ENCODE data around the gene SLC66A1. TPM values are rescaled to one million over a fixed set of nuclear protein-coding genes. Genes with fewer than 3 reads are reported as not detected.

The SLC66A1 gene
- total RNA-seq, 1 experiment from 2014 or later = 14.1 TPM

DNA sequence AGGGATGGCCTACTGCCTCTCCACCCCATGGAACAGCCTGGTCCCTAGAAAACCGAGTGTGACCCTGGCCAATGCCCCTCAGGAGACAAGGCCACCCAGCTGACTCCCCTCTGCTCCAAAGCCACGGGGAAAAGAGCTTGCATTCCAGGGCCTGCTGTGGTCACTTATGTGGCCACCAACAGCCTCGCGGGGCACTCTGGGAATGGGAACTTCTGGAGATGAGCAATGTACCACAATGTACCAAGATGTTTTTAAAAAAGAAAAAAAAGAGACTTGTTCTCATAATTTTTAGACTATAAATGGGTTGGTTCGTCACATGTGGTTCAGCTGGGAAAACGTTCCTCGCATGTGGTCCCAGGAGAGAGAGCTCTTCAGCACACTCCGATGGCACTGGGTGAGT, 62.8 kb downstream of the SLC66A1 start (continued):
- TF ChIP-seq, protein P1, sequence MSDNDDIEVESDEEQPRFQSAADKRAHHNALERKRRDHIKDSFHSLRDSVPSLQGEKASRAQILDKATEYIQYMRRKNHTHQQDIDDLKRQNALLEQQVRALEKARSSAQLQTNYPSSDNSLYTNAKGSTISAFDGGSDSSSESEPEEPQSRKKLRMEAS (CRISPR knock-in tag; IDR thresholded peaks at IDR 0.05) = no peak
- TF ChIP-seq ELF4 (CRISPR knock-in tag; IDR thresholded peaks at IDR 0.05; ENCODE audit: low read depth) = no peak
- TF ChIP-seq, protein P2, sequence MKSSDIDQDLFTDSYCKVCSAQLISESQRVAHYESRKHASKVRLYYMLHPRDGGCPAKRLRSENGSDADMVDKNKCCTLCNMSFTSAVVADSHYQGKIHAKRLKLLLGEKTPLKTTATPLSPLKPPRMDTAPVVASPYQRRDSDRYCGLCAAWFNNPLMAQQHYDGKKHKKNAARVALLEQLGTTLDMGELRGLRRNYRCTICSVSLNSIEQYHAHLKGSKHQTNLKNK (CRISPR knock-in tag; IDR thresholded peaks at IDR 0.05) = no peak
- TF ChIP-seq, protein P3, sequence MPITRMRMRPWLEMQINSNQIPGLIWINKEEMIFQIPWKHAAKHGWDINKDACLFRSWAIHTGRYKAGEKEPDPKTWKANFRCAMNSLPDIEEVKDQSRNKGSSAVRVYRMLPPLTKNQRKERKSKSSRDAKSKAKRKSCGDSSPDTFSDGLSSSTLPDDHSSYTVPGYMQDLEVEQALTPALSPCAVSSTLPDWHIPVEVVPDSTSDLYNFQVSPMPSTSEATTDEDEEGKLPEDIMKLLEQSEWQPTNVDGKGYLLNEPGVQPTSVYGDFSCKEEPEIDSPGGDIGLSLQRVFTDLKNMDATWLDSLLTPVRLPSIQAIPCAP (CRISPR knock-in tag; IDR thresholded peaks at IDR 0.05) = no peak
- TF ChIP-seq ZNF317 (CRISPR knock-in tag; IDR thresholded peaks at IDR 0.05; ENCODE audit: borderline replicate concordance, low read depth) = no peak
- TF ChIP-seq, protein P4, sequence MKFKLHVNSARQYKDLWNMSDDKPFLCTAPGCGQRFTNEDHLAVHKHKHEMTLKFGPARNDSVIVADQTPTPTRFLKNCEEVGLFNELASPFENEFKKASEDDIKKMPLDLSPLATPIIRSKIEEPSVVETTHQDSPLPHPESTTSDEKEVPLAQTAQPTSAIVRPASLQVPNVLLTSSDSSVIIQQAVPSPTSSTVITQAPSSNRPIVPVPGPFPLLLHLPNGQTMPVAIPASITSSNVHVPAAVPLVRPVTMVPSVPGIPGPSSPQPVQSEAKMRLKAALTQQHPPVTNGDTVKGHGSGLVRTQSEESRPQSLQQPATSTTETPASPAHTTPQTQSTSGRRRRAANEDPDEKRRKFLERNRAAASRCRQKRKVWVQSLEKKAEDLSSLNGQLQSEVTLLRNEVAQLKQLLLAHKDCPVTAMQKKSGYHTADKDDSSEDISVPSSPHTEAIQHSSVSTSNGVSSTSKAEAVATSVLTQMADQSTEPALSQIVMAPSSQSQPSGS (CRISPR knock-in tag; IDR thresholded peaks at IDR 0.05; ENCODE audit: borderline replicate concordance, low read depth) = no peak
- TF ChIP-seq RORB (CRISPR knock-in tag; IDR thresholded peaks at IDR 0.05) = no peak

DNA sequence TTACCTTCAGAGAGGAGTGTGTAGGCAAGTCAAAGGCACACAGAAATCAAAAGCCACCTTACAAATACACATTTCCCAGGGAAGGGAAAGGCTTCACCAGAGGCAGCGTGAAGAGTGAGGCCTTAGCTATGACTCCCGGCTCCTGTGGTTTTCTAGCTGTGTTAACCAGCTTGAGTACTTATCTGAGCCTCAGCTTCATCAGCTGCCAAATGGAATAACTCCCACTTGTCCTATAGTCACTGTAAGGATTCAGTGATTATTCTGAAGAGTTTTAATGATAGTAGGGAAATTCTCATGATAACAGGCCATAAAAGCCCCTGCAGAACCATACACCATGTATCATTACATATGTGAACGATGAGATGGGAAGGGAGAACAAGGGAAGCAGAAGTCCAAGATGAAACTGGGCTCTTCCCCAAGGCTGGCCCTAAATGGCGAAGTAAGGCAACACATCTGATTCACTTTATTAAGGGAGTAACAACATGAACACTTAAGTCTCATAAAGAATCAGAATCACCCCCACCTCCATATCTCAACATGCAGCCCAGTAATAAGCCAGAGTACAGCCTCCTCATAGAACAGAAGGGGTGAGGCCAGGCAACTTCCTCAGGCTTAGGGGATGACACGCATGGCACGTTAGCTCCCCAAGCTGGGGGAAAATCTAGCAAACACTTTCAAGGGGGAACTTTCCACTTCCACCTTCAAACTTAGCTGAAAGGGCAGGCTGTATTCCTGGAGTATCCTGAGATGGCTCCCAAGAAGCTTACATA, 63.7 kb downstream of the SLC66A1 start:
- TF ChIP-seq NFYB (CRISPR knock-in tag; conservative IDR thresholded peaks at IDR 0.05; ENCODE audit: low read depth) (no peak), ZNF423 (CRISPR knock-in tag; IDR thresholded peaks at IDR 0.05) (no peak), FOXJ3 (CRISPR knock-in tag; IDR thresholded peaks at IDR 0.05; ENCODE audit: borderline replicate concordance) (no peak), TP53 (CRISPR knock-in tag; IDR thresholded peaks at IDR 0.05) (no peak), ETV6 (CRISPR knock-in tag; IDR thresholded peaks at IDR 0.05) (no peak), NFATC4 (CRISPR knock-in tag; IDR thresholded peaks at IDR 0.05) (no peak), RELA (CRISPR knock-in tag; IDR thresholded peaks at IDR 0.05; ENCODE audit: borderline replicate concordance) (no peak)
- TF ChIP-seq, protein P5, sequence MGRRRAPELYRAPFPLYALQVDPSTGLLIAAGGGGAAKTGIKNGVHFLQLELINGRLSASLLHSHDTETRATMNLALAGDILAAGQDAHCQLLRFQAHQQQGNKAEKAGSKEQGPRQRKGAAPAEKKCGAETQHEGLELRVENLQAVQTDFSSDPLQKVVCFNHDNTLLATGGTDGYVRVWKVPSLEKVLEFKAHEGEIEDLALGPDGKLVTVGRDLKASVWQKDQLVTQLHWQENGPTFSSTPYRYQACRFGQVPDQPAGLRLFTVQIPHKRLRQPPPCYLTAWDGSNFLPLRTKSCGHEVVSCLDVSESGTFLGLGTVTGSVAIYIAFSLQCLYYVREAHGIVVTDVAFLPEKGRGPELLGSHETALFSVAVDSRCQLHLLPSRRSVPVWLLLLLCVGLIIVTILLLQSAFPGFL (CRISPR knock-in tag; IDR thresholded peaks at IDR 0.05; ENCODE audit: borderline replicate concordance) = no peak
- TF ChIP-seq, protein P6, sequence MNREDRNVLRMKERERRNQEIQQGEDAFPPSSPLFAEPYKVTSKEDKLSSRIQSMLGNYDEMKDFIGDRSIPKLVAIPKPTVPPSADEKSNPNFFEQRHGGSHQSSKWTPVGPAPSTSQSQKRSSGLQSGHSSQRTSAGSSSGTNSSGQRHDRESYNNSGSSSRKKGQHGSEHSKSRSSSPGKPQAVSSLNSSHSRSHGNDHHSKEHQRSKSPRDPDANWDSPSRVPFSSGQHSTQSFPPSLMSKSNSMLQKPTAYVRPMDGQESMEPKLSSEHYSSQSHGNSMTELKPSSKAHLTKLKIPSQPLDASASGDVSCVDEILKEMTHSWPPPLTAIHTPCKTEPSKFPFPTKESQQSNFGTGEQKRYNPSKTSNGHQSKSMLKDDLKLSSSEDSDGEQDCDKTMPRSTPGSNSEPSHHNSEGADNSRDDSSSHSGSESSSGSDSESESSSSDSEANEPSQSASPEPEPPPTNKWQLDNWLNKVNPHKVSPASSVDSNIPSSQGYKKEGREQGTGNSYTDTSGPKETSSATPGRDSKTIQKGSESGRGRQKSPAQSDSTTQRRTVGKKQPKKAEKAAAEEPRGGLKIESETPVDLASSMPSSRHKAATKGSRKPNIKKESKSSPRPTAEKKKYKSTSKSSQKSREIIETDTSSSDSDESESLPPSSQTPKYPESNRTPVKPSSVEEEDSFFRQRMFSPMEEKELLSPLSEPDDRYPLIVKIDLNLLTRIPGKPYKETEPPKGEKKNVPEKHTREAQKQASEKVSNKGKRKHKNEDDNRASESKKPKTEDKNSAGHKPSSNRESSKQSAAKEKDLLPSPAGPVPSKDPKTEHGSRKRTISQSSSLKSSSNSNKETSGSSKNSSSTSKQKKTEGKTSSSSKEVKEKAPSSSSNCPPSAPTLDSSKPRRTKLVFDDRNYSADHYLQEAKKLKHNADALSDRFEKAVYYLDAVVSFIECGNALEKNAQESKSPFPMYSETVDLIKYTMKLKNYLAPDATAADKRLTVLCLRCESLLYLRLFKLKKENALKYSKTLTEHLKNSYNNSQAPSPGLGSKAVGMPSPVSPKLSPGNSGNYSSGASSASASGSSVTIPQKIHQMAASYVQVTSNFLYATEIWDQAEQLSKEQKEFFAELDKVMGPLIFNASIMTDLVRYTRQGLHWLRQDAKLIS (CRISPR knock-in tag; IDR thresholded peaks at IDR 0.05; ENCODE audit: borderline replicate concordance) = no peak
- ATAC-seq (no peak), DNase-seq (ENCODE audit: low spot score) (no peak)
- ChIA-PET POLR2A (interaction anchor here (0.6 kb wide), 1 partner anchor 253 kb away, joined by 11 read pairs; no protein-coding TSS in a partner anchor), CTCF (interaction anchor here (0.5 to 2.6 kb wide), 15 partner anchors 10 to 278 kb away, joined by 3 to 21 read pairs (median 8); no protein-coding TSS in a partner anchor)
- H3K4me1 Mint-ChIP-seq = no peaks in the 10 kb centered on the region
- H3K9me3 Mint-ChIP-seq = no peaks in the 10 kb centered on the region
- H3K36me3 Mint-ChIP-seq = peaks cover 29% of the 10 kb centered on the region
- no peak overlapping the region for H3K27ac Mint-ChIP-seq
- no peak overlapping the region for H3K4me3 Mint-ChIP-seq
- H3K27me3 Mint-ChIP-seq (ENCODE audit: low read depth) = no peaks in the 10 kb centered on the region

All from WTC11 (cell line).